Spleen (tissue), 7 donors: ENCODE results near the gene GGPS1.

Experiments used
- POLR2A ChIP-seq, 3 donors: fragments of 450-650 bp; IDR thresholded peaks; one replicate each; pipeline ENCODE4 v1.5.1; 2017; ENCODE audit warnings: antibody characterized with exemption in 3 of 3, mild to moderate bottlenecking in 1 of 3
- POLR2AphosphoS5 ChIP-seq, 3 donors: sonication (generic); formaldehyde crosslinking; IDR thresholded peaks; one replicate each; pipeline ENCODE4 v1.5.1; 2017; ENCODE audit warnings: antibody characterized with exemption in 3 of 3
- TF ChIP-seq, protein P1 (sequence below), 11 experiments: fragments of 200-600 bp in 7 of 11; fragments of 450-650 bp in 4 of 11; sonication (generic) in 4 of 11; IDR thresholded peaks in 8 of 11; conservative IDR thresholded peaks in 3 of 11; 1 replicate in 7 of 11; 2 replicates in 4 of 11; pipeline versions ENCODE4 v1.4.0 to v1.8.0; 2016 to 2021; ENCODE audit warnings: antibody characterized with exemption in 11 of 11, inconsistent platforms in 4 of 11, mild to moderate bottlenecking in 1 of 11
- donor health status: DM: no; HTN: no; CAD: no; lungs with moderate emphysema.
- donor health status: DM: no; HTN: no; CAD: no.
- donor health status: DM: no; HTN: no; CAD: no.

GRCh38 chr1:235366286-235366685 is 37.9 kb downstream of the GGPS1 start:
- TF ChIP-seq, protein P1, sequence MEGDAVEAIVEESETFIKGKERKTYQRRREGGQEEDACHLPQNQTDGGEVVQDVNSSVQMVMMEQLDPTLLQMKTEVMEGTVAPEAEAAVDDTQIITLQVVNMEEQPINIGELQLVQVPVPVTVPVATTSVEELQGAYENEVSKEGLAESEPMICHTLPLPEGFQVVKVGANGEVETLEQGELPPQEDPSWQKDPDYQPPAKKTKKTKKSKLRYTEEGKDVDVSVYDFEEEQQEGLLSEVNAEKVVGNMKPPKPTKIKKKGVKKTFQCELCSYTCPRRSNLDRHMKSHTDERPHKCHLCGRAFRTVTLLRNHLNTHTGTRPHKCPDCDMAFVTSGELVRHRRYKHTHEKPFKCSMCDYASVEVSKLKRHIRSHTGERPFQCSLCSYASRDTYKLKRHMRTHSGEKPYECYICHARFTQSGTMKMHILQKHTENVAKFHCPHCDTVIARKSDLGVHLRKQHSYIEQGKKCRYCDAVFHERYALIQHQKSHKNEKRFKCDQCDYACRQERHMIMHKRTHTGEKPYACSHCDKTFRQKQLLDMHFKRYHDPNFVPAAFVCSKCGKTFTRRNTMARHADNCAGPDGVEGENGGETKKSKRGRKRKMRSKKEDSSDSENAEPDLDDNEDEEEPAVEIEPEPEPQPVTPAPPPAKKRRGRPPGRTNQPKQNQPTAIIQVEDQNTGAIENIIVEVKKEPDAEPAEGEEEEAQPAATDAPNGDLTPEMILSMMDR (IDR thresholded peaks at IDR 0.05 in 8 of 11, conservative IDR thresholded peaks at IDR 0.05 in 3 of 11), result no peak
- TF ChIP-seq POLR2AphosphoS5 (IDR thresholded peaks at IDR 0.05), result no peak
- no peak for TF ChIP-seq POLR2A (IDR thresholded peaks at IDR 0.05)
